Mesenchymal stem cell (in vitro differentiated cells and primary cell): Measurements from ENCODE around the gene CTRL.

Experiments used
- DNase-seq: peaks from one replicate; pipeline ENCODE4 v3.0.0-alpha.2; 2013
- H2AFZ ChIP-seq: one replicate; pipeline ENCODE4 v1.6.1; 2013; ENCODE audit warnings: low read depth, mild to moderate bottlenecking, control low read depth, inconsistent platforms, low read length, moderate library complexity
- H2AK5ac ChIP-seq: 2 replicates; pipeline ENCODE4 v1.6.1; 2013; ENCODE audit warnings: low read length, moderate library complexity, mild to moderate bottlenecking, inconsistent platforms; ENCODE audit not compliant: severe bottlenecking
- H2BK120ac ChIP-seq: one replicate; pipeline ENCODE4 v1.6.1; 2013; ENCODE audit warnings: low read depth, mild to moderate bottlenecking, inconsistent platforms, low read length, moderate library complexity
- H2BK12ac ChIP-seq, 2 experiments: one replicate each; pipeline ENCODE4 v1.6.1; 2013; ENCODE audit warnings: inconsistent platforms in 2 of 2, low read length in 2 of 2, mild to moderate bottlenecking in 2 of 2, moderate library complexity in 2 of 2, control low read depth in 1 of 2
- H2BK15ac ChIP-seq: one replicate; pipeline ENCODE4 v1.6.1; 2013; ENCODE audit warnings: mild to moderate bottlenecking, low read depth, inconsistent platforms; ENCODE audit not compliant: poor library complexity, severe bottlenecking
- H2BK5ac ChIP-seq: 2 replicates; pipeline ENCODE4 v1.6.1; 2013; ENCODE audit warnings: low read depth, mild to moderate bottlenecking, low read length, control low read depth, inconsistent platforms; ENCODE audit not compliant: poor library complexity, severe bottlenecking
- H3K14ac ChIP-seq, 2 experiments: one replicate each; pipeline ENCODE4 v1.6.1; 2013; ENCODE audit warnings: inconsistent platforms in 2 of 2, low read length in 2 of 2, control low read depth in 1 of 2, mild to moderate bottlenecking in 1 of 2, moderate library complexity in 1 of 2
- H3K18ac ChIP-seq, 2 experiments: one replicate each; pipeline ENCODE4 v1.6.1; 2013; ENCODE audit warnings: inconsistent platforms in 2 of 2, low read length in 2 of 2, control low read depth in 1 of 2, low read depth in 1 of 2, mild to moderate bottlenecking in 1 of 2
- H3K23ac ChIP-seq, 2 experiments: one replicate each; pipeline ENCODE4 v1.6.1; 2013; ENCODE audit warnings: inconsistent platforms in 2 of 2, low read length in 2 of 2, mild to moderate bottlenecking in 2 of 2, moderate library complexity in 2 of 2, control low read depth in 1 of 2
- H3K27ac ChIP-seq: 2 replicates; pipeline ENCODE4 v1.5.1; 2013; ENCODE audit warnings: mild to moderate bottlenecking, moderate library complexity, low read length, control low read depth, inconsistent platforms; ENCODE audit not compliant: poor library complexity, severe bottlenecking
- H3K27me3 ChIP-seq, 2 experiments: 2 replicates each; pipeline versions ENCODE4 v1.6.1 to v1.7.0; 2013; ENCODE audit warnings: low read length in 2 of 2, mild to moderate bottlenecking in 2 of 2, moderate library complexity in 2 of 2, control low read depth in 1 of 2, inconsistent platforms in 1 of 2; ENCODE audit not compliant: control insufficient read depth in 1 of 2, insufficient read depth in 1 of 2
- H3K36me3 ChIP-seq, 2 experiments: 2 replicates each; pipeline versions ENCODE4 v1.6.1 to v1.7.0; 2013; ENCODE audit warnings: low read length in 2 of 2, control low read depth in 1 of 2, inconsistent platforms in 1 of 2, low read depth in 1 of 2, mild to moderate bottlenecking in 1 of 2; ENCODE audit not compliant: insufficient read depth in 2 of 2, control insufficient read depth in 1 of 2
- H3K4ac ChIP-seq, 2 experiments: one replicate each; pipeline ENCODE4 v1.6.1; 2013; ENCODE audit warnings: inconsistent platforms in 2 of 2, low read length in 2 of 2, mild to moderate bottlenecking in 2 of 2, moderate library complexity in 2 of 2, control low read depth in 1 of 2, low read depth in 1 of 2
- H3K4me1 ChIP-seq: 2 replicates; pipeline ENCODE4 v1.6.1; 2013; ENCODE audit warnings: low read depth, low read length, control low read depth; ENCODE audit not compliant: control insufficient read depth, insufficient read depth
- H3K4me2 ChIP-seq: 2 replicates; pipeline ENCODE4 v1.6.1; 2013; ENCODE audit warnings: low read length, mild to moderate bottlenecking, inconsistent platforms; ENCODE audit not compliant: poor library complexity, severe bottlenecking
- H3K4me3 ChIP-seq, 2 experiments: 2 replicates each; pipeline versions ENCODE4 v1.5.1 to v1.7.0; 2013; ENCODE audit warnings: low read length in 2 of 2, mild to moderate bottlenecking in 2 of 2, control low read depth in 1 of 2, low read depth in 1 of 2; ENCODE audit not compliant: insufficient read depth in 1 of 2
- H3K79me1 ChIP-seq: replicated peaks from 2 replicates; pipeline ENCODE4 v1.6.1; 2013; ENCODE audit warnings: mild to moderate bottlenecking, control low read depth, low read length, inconsistent platforms; ENCODE audit not compliant: poor library complexity, severe bottlenecking
- H3K9ac ChIP-seq: 2 replicates; pipeline ENCODE4 v1.7.0; 2013; ENCODE audit warnings: mild to moderate bottlenecking, low read length, moderate library complexity
- H3K9me3 ChIP-seq: 2 replicates; pipeline ENCODE4 v1.7.0; 2013; ENCODE audit warnings: mild to moderate bottlenecking, low read length; ENCODE audit not compliant: control insufficient read depth
- H4K8ac ChIP-seq: one replicate; pipeline ENCODE4 v1.6.1; 2013; ENCODE audit warnings: inconsistent platforms, mild to moderate bottlenecking, low read length, moderate library complexity
- H4K91ac ChIP-seq: one replicate; pipeline ENCODE4 v1.6.1; 2013; ENCODE audit warnings: mild to moderate bottlenecking, low read length, inconsistent platforms
- WGBS: methylation state at CpG from one replicate; pipeline ENCODE4 v1.1.7; 2013; ENCODE audit warnings: mixed read lengths; 5-methylcytosine and 5-hydroxymethylcytosine counted together

The CTRL gene

DNA sequence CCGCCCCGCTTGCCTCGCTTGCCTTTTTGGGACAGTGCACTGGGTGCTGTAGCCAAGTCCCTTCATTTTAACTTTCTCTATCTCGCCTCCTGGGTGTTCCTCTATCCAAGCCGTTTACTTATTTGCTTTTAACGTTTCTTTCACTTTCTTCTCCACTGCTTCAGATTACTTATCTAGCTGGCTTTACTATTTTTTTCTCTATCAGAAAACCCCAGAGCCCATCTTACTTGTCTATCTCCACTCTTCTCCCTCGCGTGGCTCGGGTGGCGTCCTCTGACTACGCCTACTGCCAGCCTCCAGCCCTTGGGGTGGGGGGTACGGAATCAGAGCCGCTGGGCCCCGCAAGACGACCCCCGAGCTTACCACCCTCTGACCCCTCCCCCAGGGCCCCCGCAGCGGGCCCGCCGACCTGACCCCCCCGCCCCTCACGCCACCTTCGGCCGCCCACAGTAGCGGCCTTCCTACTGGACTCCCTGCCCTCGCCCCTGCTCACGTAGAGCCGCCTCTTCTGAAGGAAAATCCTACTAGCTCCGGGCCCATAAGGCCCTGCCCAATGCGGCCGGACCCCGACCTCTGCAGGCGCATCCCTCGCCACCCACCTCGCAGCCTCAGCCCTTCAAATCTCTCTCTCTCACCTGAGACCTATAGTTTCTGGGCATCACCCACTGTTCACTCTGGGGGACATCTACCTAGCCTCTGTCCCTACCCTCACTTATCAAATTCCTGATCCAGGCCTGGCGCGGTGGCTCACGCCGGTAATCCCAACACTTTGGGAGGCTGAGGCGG lies 37.8 kb upstream of the CTRL start:
- Histone ChIP-seq H2BK120ac (peak overlapping the region; percentile 74), H3K18ac (peak overlapping the region; percentile 31 to 70), H3K27me3 (no peaks in the 10 kb centered on the region), H3K9ac (peak overlapping the region; percentile 92), H2AFZ (peak overlapping the region; percentile 36), H3K14ac (peak overlapping the region in 1 of 2 experiments; percentile 1), H4K8ac (peak overlapping the region; percentile 80), H3K4me1 (peaks cover 28% of the 10 kb centered on the region), H3K27ac (no peak overlapping the region), H2BK12ac (peak overlapping the region in 1 of 2 experiments; percentile 34), H3K79me1 (peaks cover 4% of the 10 kb centered on the region), H2BK5ac (no peak overlapping the region), H2AK5ac (no peak overlapping the region), H4K91ac (peak overlapping the region; percentile 84), H3K36me3 (peaks cover 9 to 13% of the 10 kb centered on the region in 2 experiments), H3K9me3 (no peaks in the 10 kb centered on the region), H2BK15ac (peak overlapping the region; percentile 39), H3K4ac (peak overlapping the region; percentile 19 to 64), H3K4me3 (peak overlapping the region; percentile 85 to 90), H3K23ac (no peak overlapping the region), H3K4me2 (peak overlapping the region; percentile 64)
- DNase-seq = peak; percentile 61
- 37% methylated on average over 39 of the region's 40 CpGs for WGBS

GRCh38 chr16:67968400-67969253 lies 37.0 kb upstream of the CTRL start, which contains the start of gene SLC12A4:
SLC12A4 (minus strand) TSS chr16:67968637; CDS start chr16:67968553, 84 bp downstream.
- Histone ChIP-seq H3K9ac (peak within 1 kb of the TSS; percentile 92), H3K14ac (peak within 1 kb of the TSS in 1 of 2 experiments; percentile 99), H3K79me1 (peaks cover 9% of the 10 kb centered on the region), H3K4me1 (peaks cover 33% of the 10 kb centered on the region), H4K91ac (peak within 1 kb of the TSS; percentile 98), H3K4me3 (peak within 1 kb of the TSS; percentile 85 to 90), H3K36me3 (peaks cover 12 to 22% of the 10 kb centered on the region in 2 experiments), H2AFZ (peak within 1 kb of the TSS; percentile 75), H3K27ac (peak within 1 kb of the TSS; percentile 79), H3K18ac (peak within 1 kb of the TSS; percentile 97 to 98), H3K27me3 (no peaks in the 10 kb centered on the region), H2BK15ac (peak within 1 kb of the TSS; percentile 95), H2BK12ac (peak within 1 kb of the TSS; percentile 14 to 60), H3K4ac (peak within 1 kb of the TSS; percentile 95 to 98), H2BK120ac (peak within 1 kb of the TSS; percentile 87), H2BK5ac (peak within 1 kb of the TSS; percentile 96), H4K8ac (peak within 1 kb of the TSS; percentile 96), H2AK5ac (peak within 1 kb of the TSS; percentile 60), H3K23ac (peak within 1 kb of the TSS; percentile 72 to 94), H3K4me2 (peak within 1 kb of the TSS; percentile 64), H3K9me3 (no peaks in the 10 kb centered on the region)
- WGBS = 3% methylated on average over 74 of the region's 78 CpGs
- peak; percentile 85 for DNase-seq

- peak; percentile 42 for DNase-seq
- H3K4ac ChIP-seq = peak overlapping the region; percentile 95 to 98
- peak overlapping the region; percentile 96 for H4K8ac ChIP-seq
- H2BK5ac ChIP-seq = peak overlapping the region; percentile 96
- H3K4me2 ChIP-seq = peak overlapping the region; percentile 16
- peak overlapping the region; percentile 92 for H3K9ac ChIP-seq
- peaks cover 38% of the 10 kb centered on the region for H3K4me1 ChIP-seq
- peak overlapping the region; percentile 97 to 98 for H3K18ac ChIP-seq
- H3K23ac ChIP-seq = peak overlapping the region; percentile 72 to 94
- H3K36me3 ChIP-seq = peaks cover 19 to 28% of the 10 kb centered on the region in 2 experiments
- peaks cover 16% of the 10 kb centered on the region for H3K79me1 ChIP-seq
- 0% methylated on average over 18 of the region's 45 CpGs for WGBS
- H2BK12ac ChIP-seq = peak overlapping the region; percentile 14 to 60
- H3K4me3 ChIP-seq = peak overlapping the region; percentile 85 to 90
- H2BK120ac ChIP-seq = peak overlapping the region; percentile 87
- peak overlapping the region; percentile 79 for H3K27ac ChIP-seq
- H2AK5ac ChIP-seq = peak overlapping the region; percentile 60
- H2BK15ac ChIP-seq = peak overlapping the region; percentile 82
- no peaks in the 10 kb centered on the region for H3K27me3 ChIP-seq
- H2AFZ ChIP-seq = peak overlapping the region; percentile 75
- peak overlapping the region in 1 of 2 experiments; percentile 99 for H3K14ac ChIP-seq
- H4K91ac ChIP-seq = peak overlapping the region; percentile 98
- H3K9me3 ChIP-seq = no peaks in the 10 kb centered on the region
These were observed 36.3 kb upstream of the CTRL start for GRCh38 chr16:67967958-67968399.
